GM12874 (cell line): ENCODE measurements around the gene TIGAR.

Experiments
- TF ChIP-seq, protein P1 (sequence below): IDR thresholded peaks from 2 replicates; pipeline ENCODE4 v1.5.1; 2011; ENCODE audit warnings: low read depth, mild to moderate bottlenecking, control low read depth, low read length, moderate library complexity; ENCODE audit not compliant: insufficient read depth

The TIGAR gene

DNA sequence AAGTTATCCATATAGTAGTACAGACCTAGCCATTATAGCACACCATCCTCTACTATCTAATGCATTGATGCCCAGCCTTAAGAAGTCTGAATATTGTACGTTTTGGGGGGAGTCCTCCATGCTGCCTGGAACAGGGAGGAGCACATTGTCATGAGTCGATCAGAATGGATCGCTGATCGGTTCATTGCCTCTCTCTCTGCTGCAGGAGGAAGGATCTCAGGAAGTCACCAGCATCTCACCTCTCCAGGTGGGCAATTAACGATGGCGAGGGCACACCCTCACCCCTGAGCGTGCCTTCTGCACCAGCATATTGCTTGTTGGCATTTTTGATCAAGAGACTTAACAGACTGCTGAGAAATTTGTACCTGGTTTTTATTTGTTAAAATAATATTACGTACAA, 35.9 kb upstream of the TIGAR start:
- TF ChIP-seq, protein P1, sequence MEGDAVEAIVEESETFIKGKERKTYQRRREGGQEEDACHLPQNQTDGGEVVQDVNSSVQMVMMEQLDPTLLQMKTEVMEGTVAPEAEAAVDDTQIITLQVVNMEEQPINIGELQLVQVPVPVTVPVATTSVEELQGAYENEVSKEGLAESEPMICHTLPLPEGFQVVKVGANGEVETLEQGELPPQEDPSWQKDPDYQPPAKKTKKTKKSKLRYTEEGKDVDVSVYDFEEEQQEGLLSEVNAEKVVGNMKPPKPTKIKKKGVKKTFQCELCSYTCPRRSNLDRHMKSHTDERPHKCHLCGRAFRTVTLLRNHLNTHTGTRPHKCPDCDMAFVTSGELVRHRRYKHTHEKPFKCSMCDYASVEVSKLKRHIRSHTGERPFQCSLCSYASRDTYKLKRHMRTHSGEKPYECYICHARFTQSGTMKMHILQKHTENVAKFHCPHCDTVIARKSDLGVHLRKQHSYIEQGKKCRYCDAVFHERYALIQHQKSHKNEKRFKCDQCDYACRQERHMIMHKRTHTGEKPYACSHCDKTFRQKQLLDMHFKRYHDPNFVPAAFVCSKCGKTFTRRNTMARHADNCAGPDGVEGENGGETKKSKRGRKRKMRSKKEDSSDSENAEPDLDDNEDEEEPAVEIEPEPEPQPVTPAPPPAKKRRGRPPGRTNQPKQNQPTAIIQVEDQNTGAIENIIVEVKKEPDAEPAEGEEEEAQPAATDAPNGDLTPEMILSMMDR = no peak

DNA sequence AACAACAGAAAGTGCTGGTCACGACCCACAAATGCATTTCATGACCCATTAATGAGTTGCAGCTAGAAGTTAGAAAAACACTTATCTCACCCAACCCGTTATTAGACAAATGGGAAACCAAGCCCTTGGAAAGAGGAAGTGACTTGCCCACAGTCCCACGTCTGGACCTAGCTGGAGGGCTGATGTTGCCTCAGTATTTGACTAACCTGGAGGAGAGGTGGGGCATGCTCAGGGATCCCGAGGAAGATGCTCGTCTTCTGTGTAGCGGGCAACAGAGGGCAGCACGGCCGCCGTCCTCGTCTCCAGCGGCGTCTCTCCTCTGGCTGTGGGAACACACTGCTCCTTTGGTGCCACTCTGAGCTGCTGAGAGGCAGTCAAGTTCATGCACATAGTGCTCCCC, 34.8 kb upstream of the TIGAR start:
- TF ChIP-seq, protein P1 = no peak

DNA sequence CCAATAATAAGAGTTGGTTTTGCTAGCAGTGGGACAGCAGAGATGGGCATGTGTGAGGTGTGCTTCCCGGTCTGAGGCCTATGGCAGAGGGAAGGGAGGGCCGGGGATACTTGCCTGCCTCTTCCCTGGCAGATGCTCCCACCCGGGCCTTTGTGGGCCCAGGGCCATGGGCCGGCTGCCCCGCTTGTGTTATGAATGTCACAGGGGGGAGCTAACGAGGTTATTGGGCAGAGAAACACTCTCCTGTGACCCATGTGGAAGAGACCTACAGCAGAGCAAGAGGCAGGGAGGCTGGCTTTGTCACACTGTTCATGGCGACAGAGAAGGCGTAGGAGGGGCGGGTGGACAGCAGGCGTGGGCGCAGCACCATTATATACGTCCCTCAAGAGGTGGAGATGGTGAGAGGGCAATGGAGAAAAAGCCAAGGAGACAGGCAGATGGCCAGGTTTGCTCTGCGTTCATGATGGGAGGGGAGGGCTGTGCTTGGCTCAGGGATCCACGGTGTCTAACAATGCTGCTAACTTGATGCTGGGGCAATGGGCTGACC, 34.2 kb upstream of the TIGAR start:
- TF ChIP-seq, protein P1 = no peak

DNA sequence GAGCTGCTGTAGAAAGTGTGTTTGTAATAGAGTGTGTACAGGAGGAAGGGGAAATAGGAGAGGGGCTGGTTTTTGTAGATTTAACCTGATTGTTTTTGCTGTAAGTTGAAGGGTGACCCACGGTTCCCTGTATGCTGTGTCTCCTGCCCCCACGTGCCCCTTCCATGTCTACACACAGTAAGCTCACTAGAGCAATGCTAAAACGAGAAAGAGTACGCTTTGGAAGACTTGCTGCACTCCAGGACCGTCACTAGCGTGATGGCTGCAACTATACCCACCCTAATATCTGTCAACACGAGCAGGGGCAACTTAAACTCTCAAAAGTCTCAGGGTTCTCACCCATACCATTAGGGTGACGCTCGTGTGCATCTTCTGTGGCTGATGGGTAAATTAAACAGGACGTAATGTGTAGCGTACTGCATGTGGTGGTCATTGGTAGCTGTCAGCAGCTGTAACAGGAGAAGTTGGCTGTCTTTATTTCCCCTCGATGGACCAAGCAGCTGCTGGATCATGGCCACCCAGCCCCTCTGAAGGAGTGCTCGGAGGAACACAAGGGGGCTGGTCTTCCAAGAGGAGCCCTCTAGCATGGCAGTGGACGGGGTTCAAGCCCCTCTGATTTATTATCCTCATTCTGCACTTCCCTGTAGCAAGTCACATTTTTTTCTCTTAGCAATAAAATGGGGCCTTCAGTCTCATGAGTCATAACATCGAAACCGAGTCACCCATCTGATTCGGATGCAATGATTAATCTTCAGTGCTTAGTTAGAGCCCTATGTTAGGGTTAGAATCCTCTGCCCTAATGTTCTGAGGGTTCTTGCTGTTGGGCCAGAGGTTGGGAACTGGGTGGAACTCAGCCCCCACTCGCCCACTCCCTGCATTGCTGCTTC, 33.4 kb upstream of the TIGAR start:
- TF ChIP-seq, protein P1 = no peak

DNA sequence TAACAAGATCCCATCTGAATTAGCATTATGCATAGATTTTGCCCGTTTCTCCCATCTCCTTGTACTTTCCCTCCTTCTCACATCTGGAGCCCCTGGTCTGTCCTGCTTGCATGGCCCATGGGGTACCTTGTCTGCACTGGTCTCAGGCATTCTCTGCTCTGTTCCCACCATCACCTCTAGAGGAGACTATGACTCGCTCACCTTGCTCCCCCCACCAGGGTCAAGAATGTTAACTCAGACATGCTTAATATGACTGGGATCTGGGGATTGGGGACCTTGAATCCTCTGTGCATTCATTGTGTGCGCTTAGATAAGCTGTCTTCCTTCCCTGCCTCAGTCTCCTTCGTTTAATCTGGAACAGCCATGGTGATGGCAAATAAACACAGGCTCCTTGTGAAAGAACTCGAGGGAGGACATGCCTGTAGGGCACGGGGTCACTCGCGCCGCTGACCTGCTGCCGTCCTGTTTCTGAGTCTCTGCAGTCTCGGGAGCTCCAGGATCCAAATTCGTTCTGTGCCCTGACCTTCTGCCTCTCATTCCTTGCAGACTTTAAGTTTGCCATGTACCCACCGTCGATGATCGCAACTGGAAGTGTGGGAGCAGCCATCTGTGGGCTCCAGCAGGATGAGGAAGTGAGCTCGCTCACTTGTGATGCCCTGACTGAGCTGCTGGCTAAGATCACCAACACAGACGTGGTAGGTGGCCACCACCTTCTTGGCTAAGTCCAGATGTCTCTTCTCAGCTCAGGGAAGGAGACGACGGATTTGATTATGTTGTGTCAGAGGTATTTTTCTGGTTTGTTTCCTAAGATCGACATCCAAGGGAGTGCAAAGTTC, 32.5 kb upstream of the TIGAR start:
- TF ChIP-seq, protein P1 = no peak

DNA sequence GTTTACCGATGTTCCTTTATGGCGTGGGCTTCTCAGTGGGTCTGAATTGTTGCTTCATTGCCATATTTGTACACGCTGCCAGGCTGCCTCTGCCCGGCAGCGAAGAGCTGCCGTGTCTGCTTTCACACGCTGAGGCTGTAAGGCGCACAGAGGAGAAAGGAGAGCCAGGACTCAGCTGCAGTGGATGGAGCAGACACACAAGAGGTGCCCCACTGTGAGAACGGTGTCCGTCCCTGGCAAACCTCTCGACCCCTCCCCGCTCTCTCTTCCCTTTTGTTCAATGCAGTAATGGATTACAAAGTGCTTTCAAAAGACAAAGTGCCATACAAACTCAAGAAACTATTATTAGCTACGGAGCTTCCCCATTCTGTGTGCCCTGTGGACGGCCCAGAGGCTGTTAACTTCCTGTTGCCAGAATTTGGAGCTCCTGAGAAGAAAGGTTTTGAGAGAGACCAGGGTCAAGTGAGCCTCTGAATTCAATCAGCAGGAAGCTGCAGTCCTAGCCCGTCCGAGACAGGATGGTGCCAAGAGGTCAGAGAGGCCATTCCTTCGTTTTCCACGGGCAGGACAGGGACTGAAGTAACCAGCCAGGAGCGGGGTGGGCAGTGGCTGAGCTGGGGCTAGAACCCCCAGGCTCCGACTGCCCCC, 31.7 kb upstream of the TIGAR start:
- TF ChIP-seq, protein P1 = no peak
